WTC11 (cell line): Measurements from ENCODE around the gene POU3F3.

Source experiments
- CREB1 ChIP-seq: sonication (generic); formaldehyde crosslinking; IDR thresholded peaks from 2 replicates; pipeline ENCODE4 v1.8.0; 2023; ENCODE audit warnings: mild to moderate bottlenecking, missing genetic modification reagents
- ELF4 ChIP-seq: sonication (generic); formaldehyde crosslinking; IDR thresholded peaks from 2 replicates; pipeline ENCODE4 v1.8.1; 2022; ENCODE audit warnings: low read depth, mild to moderate bottlenecking, moderate library complexity, missing genetic modification reagents
- FOXK1 ChIP-seq: sonication (generic); formaldehyde crosslinking; IDR thresholded peaks from 2 replicates; pipeline ENCODE4 v1.8.0; 2022; ENCODE audit warnings: mild to moderate bottlenecking, moderate library complexity, missing genetic modification reagents
- IRF2 ChIP-seq: sonication (generic); formaldehyde crosslinking; IDR thresholded peaks from 2 replicates; pipeline ENCODE4 v1.8.0; 2022; ENCODE audit warnings: low read depth, missing genetic modification reagents, borderline replicate concordance
- NR2C2 ChIP-seq: sonication (generic); formaldehyde crosslinking; IDR thresholded peaks from 2 replicates; pipeline ENCODE4 v1.8.0; 2022; ENCODE audit warnings: mild to moderate bottlenecking, missing genetic modification reagents
- SP1 ChIP-seq: sonication (generic); formaldehyde crosslinking; conservative IDR thresholded peaks from 2 replicates; pipeline ENCODE4 v1.8.1; 2022; ENCODE audit warnings: missing genetic modification reagents
- ZNF396 ChIP-seq: fragments of 250-450 bp; sonication (Bioruptor Pico); IDR thresholded peaks from 2 replicates; pipeline ENCODE4 v1.8.0; 2021; ENCODE audit warnings: mild to moderate bottlenecking, moderate library complexity, borderline replicate concordance
- TF ChIP-seq, protein P1 (sequence below): fragments of 200-600 bp; IDR thresholded peaks from 2 replicates; pipeline ENCODE4 v1.8.0; 2022; ENCODE audit warnings: antibody characterized with exemption

DNA sequence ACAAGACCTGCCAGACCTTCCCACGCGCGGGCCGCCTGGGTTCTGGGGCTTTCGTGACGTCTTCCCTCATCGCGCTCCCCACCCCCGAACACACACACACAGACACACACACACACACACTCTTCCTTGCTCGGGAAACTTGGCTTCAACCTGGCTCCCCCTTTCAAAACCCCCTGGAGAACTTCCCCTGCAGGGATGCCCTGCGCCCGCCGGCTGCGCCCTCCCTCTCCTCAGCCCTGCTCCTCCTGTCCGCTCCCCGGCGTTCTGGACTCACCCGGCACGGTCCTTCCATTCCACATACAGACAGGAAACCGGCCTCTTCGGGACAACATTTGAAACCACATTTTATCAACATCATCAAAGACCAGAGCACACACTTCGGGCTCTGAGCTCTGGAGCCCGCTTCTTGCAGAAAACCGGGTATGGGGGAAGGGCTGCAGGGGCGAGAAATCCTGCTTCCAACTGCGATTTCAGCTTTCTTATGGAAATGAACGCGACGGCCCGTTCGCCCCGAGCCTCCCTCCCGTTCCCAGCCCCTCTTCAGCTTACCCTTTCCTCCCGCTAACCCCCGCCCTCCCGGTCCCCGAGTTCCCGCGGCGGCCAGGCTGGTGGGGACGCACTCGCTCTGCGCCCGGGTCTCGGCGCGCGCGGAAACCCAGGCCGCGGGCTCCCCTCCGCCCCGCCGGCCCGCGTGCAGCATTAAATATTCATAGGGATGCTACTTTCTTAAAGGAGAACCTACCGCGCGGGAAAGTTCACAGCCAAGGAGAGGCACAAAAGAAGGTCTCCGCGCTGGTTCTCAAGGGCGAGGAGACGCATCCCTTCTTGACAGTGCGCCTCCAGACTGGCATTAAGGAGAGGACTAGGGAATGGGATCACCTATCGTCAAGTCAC is 18.3 kb downstream of the POU3F3 start:
- TF ChIP-seq, protein P1, sequence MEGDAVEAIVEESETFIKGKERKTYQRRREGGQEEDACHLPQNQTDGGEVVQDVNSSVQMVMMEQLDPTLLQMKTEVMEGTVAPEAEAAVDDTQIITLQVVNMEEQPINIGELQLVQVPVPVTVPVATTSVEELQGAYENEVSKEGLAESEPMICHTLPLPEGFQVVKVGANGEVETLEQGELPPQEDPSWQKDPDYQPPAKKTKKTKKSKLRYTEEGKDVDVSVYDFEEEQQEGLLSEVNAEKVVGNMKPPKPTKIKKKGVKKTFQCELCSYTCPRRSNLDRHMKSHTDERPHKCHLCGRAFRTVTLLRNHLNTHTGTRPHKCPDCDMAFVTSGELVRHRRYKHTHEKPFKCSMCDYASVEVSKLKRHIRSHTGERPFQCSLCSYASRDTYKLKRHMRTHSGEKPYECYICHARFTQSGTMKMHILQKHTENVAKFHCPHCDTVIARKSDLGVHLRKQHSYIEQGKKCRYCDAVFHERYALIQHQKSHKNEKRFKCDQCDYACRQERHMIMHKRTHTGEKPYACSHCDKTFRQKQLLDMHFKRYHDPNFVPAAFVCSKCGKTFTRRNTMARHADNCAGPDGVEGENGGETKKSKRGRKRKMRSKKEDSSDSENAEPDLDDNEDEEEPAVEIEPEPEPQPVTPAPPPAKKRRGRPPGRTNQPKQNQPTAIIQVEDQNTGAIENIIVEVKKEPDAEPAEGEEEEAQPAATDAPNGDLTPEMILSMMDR = no peak
- TF ChIP-seq ELF4 (CRISPR knock-in tag) (no peak), NR2C2 (CRISPR knock-in tag) (no peak), SP1 (CRISPR knock-in tag) (no peak), IRF2 (no peak), FOXK1 (CRISPR knock-in tag) (no peak), ZNF396 (CRISPR knock-in tag) (no peak), CREB1 (CRISPR knock-in tag) (no peak)
